Posterior cingulate gyrus (tissue), 11 donors: Measurements from ENCODE around the gene ARHGAP5.

Experiments used
- DNase-seq, 10 donors: peaks; one replicate each; pipeline versions ENCODE4 v3.0.0 to v3.0.0-alpha.2; 2020 to 2021; ENCODE audit warnings: mixed read lengths in 3 of 10
- intact Hi-C: fragments of 100-400 bp; cut with DNase I; formaldehyde crosslinking; loops from one replicate; pipeline ENCODE4 v1.15.1; 2023

Gene ARHGAP5

DNA sequence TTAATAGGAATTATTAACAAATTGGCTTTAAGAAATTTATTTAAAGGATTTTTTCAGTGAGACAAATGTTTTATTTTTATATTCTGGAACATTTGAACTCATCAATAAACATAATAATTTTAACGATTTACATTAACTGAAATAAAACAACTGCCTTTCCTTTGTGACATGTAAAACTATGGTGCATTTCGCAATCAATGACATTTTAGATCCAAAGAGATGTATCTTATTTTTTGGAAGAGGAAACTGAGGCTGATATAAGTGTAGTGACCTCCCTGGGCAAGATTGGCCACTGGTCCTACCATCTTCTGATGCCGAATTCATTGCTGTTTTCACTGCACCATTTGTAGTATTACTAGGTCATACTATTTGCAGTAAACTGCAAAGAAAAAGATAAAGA, 128.4 kb downstream of the ARHGAP5 start:
- no peak for DNase-seq
- intact Hi-C loops: loop anchor here (10.0 kb wide), 1 partner anchor 49 kb away; no protein-coding TSS in a partner anchor

- DNase-seq: no peak
- intact Hi-C loops: loop anchor here (10.0 kb wide), 1 partner anchor 49 kb away; no protein-coding TSS in a partner anchor
Observed at GRCh38 chr14:32205984-32206383, 128.9 kb downstream of the ARHGAP5 start.

- intact Hi-C loops: loop anchor here (10.0 kb wide), 1 partner anchor 48 kb away; no protein-coding TSS in a partner anchor
- DNase-seq: no peak
Observed at GRCh38 chr14:32206552-32206951, 129.4 kb downstream of the ARHGAP5 start.

- no peak for DNase-seq
- intact Hi-C loops: loop anchor here (10.0 kb wide), 1 partner anchor 46 kb away; no protein-coding TSS in a partner anchor
Observed at GRCh38 chr14:32208490-32208889, 131.4 kb downstream of the ARHGAP5 start.
